CD4-positive, alpha-beta T cell treated with Interferon alpha-2 for 1 hour (primary cell): Measurements from ENCODE around the gene IFNLR1.
"Not testable (repeated sequence)": the region's sequence is repeated elsewhere in the genome, so short reads cannot be mapped to it uniquely, and the experiment has no call there.

Experiments
- DNase-seq, 2 donors: peaks; one replicate each; pipeline ENCODE4 v3.0.0-alpha.2; 2020 to 2022

The IFNLR1 gene

GRCh38 chr1:24186993-24187790, at the start of gene IFNLR1:
Gene IFNLR1 (minus strand): TSS chr1:24187289. CDS start chr1:24187248, 41 bp downstream.
- DNase-seq: peak; percentile 75 to 84

- DNase-seq: no peak
Observed at GRCh38 chr1:24235921-24236788, 49.1 kb upstream of the IFNLR1 start.

GRCh38 chr1:24233684-24234600, 46.9 kb upstream of the IFNLR1 start:
- DNase-seq: no peak

GRCh38 chr1:24231701-24232100, 44.6 kb upstream of the IFNLR1 start:
- no peak for DNase-seq

- no peak for DNase-seq
Observed at GRCh38 chr1:24228311-24228710, 41.2 kb upstream of the IFNLR1 start.

- DNase-seq: no peak
Observed at GRCh38 chr1:24226749-24227148, 39.7 kb upstream of the IFNLR1 start.

GRCh38 chr1:24224761-24225160, 37.7 kb upstream of the IFNLR1 start:
- DNase-seq: no peak

GRCh38 chr1:24224086-24224485, 37.0 kb upstream of the IFNLR1 start:
- no peak for DNase-seq

GRCh38 chr1:24222793-24223192, 35.7 kb upstream of the IFNLR1 start:
- no peak for DNase-seq

GRCh38 chr1:24222008-24222605, 35.0 kb upstream of the IFNLR1 start:
- DNase-seq: no peak

- DNase-seq: no peak
Observed at GRCh38 chr1:24221246-24221645, 34.2 kb upstream of the IFNLR1 start.

GRCh38 chr1:24216276-24217074, 29.4 kb upstream of the IFNLR1 start:
- no peak for DNase-seq

GRCh38 chr1:24215226-24215814, 28.2 kb upstream of the IFNLR1 start:
- no peak for DNase-seq

GRCh38 chr1:24212376-24212775, 25.3 kb upstream of the IFNLR1 start:
- DNase-seq: no peak

- DNase-seq: no peak
Observed at GRCh38 chr1:24210195-24210627, 23.1 kb upstream of the IFNLR1 start.

- no peak for DNase-seq
Observed at GRCh38 chr1:24209097-24209496, 22.0 kb upstream of the IFNLR1 start.

GRCh38 chr1:24207709-24208108, 20.6 kb upstream of the IFNLR1 start:
- no peak for DNase-seq

GRCh38 chr1:24207395-24207687, 20.3 kb upstream of the IFNLR1 start:
- not testable (repeated sequence) for DNase-seq

GRCh38 chr1:24206516-24207394, 19.7 kb upstream of the IFNLR1 start:
- DNase-seq: no peak

GRCh38 chr1:24206083-24206464, 19.0 kb upstream of the IFNLR1 start:
- no peak for DNase-seq
